GM18868 (cell line): Measurements from ENCODE around the gene CHST8.

Experiments
- ATAC-seq: cut with Tn5 transposase; IDR thresholded peaks from one replicate; pipeline ENCODE4 v1.9.1; 2021; ENCODE audit warnings: mild to moderate bottlenecking, moderate library complexity; ENCODE audit not compliant: unreplicated experiment

Gene CHST8

DNA sequence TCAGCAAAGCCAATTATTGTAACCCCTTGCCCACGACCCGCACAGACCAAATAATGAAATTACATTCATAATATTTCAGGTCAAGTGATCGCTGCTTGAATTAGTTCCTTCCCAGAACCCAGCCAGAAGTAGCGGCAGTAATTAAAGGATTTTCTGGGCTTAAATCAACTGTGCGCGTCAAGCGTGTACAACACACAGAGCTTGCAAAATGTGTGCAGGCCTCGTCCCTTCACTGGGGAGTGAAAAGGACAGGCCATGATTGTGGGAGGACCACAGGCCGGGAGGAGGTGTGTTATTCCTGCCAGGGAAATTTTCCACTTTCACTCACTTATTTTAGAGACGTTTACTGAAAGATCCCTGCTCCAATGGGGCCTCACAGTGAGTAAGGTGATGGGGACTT is 84.9 kb downstream of the CHST8 start:
- no peak for ATAC-seq

DNA sequence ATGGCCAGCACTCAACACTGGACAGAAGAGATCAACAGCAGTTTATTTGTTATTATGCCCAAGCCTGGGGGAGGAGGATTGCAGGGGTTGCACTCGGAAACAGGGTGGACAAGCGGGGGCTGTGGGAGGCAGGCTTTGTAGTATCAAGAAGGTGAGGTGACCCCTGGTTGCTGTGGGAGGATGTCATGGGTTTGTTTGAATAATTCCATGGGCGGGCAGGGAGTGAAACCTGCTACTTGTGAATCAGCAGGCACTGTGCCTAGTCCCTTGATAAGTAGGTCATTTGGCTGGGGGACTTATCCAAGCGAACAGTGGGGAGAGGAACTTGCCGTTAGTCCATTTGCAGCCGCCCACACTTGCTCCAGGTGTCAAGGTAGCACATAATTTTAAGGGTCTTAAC is 90.5 kb downstream of the CHST8 start:
- no peak for ATAC-seq

DNA sequence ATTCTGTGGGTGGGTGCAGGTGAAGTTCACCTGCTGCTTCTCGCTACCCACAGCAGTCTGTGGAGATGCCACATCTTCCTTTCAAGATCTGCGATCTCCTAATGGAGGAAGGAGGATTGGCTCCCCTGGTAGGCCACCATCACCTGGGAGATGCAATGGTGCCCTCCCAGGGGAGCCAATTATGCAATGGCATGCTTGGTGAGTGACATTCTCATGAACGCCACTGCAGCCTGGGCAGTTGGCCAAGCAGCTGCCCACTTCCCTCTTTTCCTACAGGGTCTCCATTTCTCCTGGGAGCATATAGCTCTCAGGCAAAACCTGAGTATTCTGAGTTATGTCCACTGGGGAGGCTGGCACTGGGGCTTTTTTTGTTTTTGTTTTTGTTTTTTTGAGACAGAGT is 91.4 kb downstream of the CHST8 start:
- no peak for ATAC-seq

DNA sequence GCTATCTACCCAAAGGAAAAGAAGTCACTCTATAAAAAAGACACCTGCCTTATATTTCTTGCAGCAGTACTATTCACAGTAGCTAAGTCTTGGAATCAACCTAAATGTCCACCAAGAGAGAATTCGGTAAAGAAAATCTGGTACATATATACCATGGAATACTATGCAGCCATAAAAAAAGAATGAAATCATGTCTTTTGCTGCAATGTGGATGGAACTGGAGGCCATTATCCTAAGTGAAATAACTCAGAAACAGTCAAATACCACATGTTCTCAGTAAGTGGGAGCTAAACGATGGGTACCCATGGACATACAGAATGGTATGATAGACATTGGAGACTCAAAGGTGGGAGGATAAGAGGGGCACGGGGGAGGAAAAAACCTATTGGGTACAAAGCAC is 92.4 kb downstream of the CHST8 start:
- ATAC-seq, result no peak

DNA sequence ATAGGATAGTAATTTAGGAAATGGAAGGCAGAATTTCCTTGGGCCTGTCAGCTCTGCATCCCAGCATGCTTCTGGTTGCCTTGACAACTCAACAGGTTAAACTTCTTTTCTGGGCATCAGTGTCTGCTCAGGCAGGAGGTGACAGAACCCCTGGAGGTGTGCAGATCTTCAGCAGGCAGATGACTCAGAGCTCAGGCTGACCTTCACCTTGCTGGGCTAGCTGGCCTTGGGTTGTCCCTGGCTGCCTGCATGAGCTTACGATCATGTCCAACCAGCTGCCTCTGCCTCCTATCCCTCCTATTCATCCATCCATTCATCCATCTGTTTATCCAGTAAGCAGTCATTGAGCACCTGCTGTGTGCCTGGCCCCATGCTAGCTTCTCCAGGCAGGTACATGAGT is 93.7 kb downstream of the CHST8 start:
- ATAC-seq, result no peak

DNA sequence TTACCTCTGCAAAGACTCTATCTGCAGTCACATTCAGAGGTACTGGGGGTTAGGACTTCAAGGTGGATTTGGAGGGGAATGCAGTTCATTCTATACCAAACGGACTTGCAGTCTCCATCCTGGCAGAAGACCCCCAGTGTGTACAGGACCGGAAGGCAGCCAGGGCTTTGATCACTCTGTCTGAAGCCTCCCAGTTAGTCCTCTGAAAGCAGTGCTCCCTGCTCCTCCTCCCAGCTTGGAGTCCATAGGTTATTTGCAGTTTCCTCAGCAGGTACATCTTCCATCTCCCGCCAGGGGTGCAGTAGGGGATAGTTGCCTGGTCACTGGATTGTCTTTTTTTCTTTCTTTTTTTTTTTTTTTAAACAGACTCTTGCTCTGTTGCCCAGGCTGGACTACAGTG is 96.1 kb downstream of the CHST8 start:
- ATAC-seq, result no peak

DNA sequence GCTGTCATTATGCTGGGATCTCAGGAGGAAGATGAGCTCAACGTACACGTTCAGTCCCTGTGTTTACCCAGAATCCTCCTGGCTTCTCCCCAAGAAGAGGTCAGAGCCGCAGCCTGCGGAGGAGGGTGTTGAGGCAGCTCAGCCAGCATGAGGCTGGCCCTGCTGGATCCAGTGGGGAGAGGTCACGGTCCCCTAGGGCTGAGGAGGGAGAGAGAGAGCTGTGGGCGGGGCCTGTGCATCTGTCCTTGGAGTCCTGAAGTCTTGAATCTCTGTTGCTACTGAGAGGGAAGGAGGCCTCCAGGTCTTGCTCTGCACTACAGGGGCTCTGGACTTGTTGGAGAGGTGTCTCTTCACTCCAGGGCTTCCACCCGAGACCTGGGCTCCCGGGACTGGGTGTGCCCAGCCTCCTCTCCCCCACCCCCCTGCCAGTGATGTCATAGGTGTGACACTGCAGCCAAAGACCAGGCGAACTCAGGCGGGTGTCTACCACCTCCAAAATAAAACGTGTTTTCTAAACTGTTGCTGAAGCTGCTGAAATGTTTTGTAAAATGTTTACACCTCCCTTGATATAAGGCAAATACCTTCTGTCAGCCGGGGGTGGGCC is 97.0 kb downstream of the CHST8 start:
- no peak for ATAC-seq

DNA sequence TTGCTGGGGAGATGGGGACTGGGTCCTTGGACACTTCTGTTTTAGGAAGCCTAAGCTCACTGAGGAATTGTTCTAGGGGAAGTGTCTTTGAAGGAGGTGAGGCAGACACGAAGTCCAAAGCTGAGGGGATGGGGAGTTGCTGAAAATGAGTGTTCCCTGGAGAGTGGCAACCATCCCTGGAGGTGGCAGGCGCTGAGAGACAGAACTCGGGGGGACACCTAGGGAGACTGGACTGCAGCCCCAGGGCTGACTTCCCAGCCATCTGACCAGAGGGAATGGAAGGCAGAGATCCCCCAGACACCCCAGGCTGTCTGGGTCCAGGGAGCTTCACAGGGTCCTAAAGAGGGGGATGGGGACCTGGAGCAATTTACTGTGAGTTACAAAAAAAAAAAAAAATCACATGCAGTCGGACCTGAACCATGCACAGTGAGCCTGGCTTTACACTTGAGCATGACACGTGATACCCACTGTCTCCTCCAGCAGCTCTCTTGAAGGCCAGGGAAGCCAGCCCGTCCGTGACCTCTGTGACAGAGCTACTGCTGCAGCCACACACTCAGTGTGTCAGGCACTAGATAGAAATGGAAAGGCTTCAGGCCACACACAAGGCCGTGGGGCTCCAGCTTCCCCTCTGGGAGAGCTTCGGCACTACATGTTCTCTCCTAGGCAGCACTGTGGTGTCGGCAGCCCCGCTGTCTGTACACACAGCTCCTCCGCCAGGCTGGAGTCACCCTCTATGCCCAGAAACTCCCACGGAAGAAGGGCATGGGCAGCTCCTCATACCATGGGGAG is 97.8 kb downstream of the CHST8 start:
- ATAC-seq, result no peak

DNA sequence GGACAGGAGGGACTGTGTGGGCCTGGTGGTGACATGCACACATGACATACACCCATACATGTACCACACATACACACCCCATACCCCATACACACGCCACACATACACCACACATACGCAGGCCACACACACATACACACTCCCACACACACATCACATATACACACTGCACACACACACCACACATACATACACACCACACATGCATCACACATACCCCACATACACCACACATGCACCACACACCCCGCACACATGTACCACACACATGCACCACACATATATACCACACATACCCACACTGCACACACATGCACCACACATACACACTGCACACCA is 98.4 kb downstream of the CHST8 start:
- ATAC-seq, result no peak

DNA sequence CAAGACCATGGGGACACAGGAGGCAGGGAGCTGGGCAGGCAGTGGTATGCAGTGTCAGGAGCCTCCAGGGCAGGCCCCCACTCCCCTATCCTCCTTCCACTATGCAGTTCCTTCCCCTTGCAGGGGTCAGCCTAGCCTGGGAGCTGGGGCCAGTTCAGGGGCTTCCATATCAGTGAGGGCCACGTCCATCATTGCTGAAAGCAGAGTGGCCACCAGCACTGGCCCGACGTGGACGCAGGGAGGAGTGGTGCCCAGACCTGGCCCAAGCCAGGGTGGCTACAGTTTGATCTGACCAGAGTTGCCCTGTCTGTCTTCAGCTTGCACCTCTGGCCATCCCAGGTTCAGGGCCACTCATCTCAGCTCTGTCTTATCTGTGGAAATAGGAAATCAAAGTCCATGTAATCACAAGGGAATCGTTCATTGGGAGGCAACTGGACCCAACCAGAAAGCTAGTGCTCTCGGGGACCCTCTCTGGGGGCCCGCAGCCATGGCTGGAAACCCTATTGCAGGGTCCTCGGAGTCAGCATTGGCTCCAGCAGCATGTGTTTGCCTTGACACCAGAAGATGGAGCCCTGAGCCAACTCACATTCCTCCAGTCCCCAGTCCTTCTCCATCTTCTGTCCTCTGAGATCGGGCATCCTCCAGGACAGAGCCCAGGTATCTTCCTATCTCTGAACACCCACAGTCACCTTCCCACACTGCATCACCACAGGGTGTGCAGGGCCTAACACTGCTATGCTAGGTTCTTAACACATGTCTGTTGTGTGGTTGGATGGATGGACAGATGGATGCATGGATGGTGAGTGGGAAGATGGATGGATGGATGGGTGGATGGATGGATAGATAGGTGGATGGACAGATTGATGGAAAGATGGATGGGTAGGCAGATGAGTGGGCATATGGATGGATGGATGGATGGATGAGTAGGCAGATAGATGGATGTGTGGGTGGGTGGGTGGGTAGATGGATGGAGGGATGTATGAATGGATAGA is 99.2 kb downstream of the CHST8 start:
- ATAC-seq, result no peak

DNA sequence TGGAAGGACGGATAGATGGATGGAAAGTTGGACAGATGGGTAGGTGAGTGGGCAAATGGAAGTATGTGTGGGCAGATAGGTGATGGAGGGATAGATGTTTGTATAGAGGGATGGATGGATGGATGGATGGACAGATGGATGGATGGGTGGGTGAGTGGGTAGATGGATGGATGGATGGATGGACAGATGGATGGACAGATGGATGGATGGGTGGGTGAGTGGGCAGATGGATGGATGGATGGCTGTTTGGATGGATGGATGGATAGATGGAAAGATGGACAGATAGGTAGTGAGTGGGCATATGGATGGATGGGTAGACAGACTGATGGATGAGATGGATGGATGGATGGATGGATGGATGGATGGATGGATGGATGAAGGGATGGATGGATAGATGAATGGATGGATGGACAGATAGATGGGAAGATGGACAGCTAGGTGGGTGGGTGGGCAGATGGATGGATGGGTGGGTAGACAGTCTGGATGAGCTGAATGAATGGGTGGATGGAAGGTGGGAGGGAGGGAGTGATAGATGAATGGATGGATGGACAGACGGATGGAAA is 100.1 kb downstream of the CHST8 start:
- ATAC-seq, result no peak

DNA sequence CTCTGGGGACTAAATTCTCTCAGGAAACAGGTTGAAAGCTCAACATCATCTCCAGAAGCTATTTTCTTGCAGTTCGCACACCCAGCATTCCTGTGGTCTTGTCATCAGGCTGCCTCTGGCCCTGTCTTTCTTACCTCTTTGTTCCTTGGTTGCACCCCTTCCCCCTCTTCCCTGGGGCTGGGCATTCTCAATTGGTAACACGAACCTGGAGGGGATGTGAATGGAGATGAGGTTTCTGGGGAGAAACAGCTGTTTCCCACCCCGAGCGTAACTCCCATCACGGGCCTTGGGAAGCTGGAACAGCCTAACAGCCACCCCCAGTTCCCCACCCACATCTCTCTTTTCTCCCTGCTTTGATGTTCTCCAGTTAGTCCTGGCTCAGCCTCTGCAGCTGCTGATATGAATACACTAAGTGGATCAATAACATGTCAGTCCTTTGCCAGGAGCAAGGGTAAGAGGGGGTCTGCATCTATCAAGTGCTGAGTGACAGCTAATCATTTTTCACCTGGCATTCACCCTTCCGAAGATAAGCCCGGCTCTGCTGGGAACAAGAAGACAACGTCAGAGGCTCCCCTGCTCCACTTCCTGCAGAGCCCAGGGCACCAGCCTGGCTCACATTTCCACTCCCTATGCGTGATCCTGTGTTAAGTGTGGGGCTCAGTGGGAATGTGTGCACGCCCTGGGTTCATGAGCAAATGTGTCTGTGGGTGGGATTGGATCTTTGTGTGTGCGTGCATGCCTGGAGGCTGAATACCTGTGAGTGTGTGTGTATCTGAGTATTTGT is 100.9 kb downstream of the CHST8 start:
- ATAC-seq, result no peak

DNA sequence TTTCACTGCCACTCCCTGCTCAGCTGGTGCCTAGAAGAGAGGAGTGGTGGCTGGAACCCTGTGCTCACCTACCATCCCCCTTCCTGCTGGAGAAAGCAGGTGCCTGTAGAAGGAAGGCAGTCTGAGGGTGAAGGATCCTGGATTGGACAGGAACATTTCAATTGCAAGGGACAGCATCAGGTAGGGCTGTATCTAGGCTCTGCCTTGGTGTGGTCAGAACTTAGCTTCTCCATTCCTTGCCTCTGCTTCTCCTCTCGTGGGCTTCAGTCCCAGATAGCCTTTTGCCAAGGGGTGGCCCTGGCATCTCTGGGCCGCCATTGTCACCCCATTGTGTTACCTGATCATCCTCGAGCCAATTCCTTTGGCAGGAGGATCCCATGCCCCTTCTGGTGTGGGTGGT is 101.8 kb downstream of the CHST8 start:
- no peak for ATAC-seq

DNA sequence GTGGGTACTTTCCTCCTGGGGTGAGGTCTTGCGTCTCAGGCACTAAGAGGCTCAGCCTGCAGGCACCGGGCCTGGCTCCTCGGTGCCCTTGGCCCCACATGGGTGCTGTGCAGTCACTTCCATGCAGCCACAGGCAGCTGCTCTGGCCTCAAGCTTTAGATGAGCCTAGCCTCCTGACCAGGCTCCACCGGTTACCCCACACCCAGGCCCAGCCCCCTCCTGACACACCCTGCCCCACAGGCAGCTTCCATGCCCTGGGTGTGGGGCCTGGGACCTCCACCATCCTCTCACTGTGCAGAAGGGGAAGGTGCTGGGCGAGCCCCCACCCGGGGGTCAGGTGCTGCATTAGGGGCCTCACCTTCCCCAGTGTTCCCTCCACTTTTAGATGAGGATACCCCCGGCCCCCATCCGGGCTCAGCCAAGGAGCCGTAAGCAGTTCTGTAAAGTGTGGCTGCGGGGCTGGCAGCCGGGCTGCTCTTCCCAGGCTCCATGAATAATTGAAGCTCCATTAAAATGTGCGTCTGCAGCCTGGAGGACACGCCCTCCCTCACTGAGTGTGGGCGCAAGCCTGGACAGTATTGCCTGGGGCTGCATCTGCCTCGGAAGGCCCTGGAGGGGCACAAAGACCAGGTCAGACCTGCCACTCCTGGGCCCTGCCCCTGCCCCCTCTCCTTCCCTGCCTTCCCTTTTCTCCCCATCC is 102.4 kb downstream of the CHST8 start:
- no peak for ATAC-seq

DNA sequence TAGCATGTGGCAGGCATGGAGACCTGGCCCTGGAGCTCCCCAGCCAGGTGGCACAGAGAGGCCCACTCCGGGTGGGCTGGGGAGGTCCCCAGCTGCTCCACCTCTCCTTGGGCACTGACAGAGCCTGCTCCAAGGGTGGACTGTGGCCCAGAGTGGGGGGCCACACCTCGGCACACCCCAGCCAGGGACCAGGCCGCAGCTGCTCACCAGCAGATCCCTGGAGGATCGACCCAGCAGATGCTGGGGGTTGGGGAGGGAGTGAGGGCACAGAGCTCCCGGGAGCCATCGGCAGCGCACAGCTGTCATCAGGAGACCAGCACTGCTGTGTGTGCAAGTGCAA is 102.9 kb downstream of the CHST8 start:
- no peak for ATAC-seq

DNA sequence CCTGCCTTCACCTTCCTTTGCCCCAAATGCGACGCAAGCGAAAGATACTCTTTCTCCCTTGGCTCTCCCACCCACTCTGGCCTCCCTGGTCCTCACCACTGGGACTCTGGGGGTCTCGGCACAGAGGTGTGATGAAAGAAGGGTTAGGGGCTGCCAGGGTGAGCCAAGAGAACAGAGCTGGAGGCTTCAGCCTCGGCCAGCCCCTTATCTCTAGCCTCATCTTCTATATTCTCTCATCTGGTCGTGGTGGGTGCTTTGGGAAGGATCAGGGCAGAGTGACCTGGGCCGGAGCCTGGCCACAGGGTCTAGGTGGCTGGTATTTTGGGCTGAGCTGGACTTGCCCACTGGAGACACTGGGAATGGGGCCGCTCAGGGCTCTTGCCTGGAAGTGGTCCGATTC is 103.8 kb downstream of the CHST8 start:
- no peak for ATAC-seq

DNA sequence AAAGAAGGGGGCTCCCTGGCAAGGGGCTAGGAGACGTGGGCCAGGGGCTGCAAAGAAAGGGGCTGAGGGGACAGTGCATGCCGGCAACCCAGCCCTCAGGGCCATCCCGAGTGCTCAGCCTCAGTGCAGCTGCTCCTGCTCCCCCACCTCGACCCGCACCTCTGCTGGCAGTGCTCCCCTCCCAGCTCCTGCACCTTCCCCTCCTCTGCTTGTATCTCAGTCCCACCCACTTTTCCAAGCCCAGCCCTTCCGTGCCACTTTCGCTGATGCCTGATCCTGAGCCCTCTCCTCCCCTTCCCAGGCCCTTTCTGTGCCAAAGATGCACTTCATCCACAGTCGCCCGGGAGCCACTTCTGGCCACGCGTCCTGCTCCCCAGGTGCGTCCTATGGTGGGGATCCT is 105.0 kb downstream of the CHST8 start:
- no peak for ATAC-seq

DNA sequence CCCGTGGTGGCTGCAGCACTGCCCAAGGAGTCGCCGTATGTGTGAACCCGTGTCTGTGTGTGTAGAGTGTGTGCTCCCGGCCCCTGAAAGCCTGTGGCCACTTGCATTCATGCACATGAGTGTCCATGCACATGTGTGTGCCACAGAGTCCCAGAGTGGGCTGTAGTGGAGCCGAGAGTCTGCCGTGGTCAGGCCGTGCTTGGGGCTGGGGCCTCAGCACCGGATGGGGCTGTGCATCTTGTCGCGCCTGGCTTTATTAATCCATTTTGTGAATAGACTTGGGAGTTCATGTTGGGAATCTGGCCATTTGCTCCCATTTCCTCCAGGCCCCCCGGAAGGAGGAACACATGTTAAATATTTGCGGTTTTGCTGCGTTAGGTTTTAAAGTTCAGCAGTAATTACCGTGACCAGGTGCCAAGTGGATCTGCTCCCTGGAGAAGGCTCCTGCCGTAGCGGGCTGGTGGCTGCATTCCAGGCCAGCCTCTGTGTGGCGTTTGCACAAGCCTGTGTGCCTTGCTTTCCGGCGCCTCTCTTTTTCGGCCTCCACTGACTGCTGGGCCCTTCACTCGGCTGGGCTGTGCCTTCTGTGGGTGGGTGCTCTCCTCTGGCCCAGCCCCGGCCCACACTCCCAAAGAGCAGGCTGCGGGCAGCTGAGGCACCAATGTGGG is 105.7 kb downstream of the CHST8 start:
- ATAC-seq, result no peak

DNA sequence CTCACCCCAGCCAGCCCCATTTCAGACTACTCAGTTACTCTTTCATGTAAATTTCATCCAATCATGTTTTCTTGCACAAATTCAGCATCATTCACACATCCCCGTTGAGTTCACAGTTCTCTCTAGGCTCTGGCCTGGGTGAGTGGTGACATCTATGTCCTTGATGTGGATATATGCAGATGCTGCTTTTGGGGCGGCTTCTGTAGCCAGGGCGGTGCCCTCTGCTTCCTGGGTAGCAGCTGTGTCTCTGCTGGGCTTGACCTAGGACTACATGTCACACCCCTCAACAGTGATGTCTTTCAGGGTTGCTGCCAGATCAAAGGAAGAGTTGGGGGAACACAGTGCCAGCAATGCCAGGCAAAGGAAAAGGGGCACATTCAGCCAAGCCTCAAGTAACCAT is 106.4 kb downstream of the CHST8 start:
- no peak for ATAC-seq
